ENCODE measurements around the gene ARHGEF12.

ARHGEF12 gene

GRCh38 chr11:120517390-120517761 is 181.2 kb downstream of the ARHGEF12 start:
- DNase-seq (ENCODE audit: low spot score) = no peak

GRCh38 chr11:120517801-120518291 is 181.6 kb downstream of the ARHGEF12 start:
- DNase-seq (ENCODE audit: low spot score) = no peak

GRCh38 chr11:120518356-120518755 is 182.1 kb downstream of the ARHGEF12 start:
- DNase-seq (ENCODE audit: low spot score) = no peak

- DNase-seq (ENCODE audit: low spot score) = no peak
Measured at GRCh38 chr11:120519474-120519873, 183.3 kb downstream of the ARHGEF12 start.

- DNase-seq (ENCODE audit: low spot score) = no peak
Measured at GRCh38 chr11:120520091-120520822, 184.0 kb downstream of the ARHGEF12 start.

- DNase-seq (ENCODE audit: low spot score) = no peak
Measured at GRCh38 chr11:120521176-120521575, 185.0 kb downstream of the ARHGEF12 start.

GRCh38 chr11:120522021-120522420 is 185.8 kb downstream of the ARHGEF12 start:
- DNase-seq (ENCODE audit: low spot score) = no peak

GRCh38 chr11:120522736-120523135 is 186.5 kb downstream of the ARHGEF12 start:
- peak; percentile 36 for DNase-seq (ENCODE audit: low spot score)

- no peak for DNase-seq (ENCODE audit: low spot score)
Measured at GRCh38 chr11:120523196-120523595, 187.0 kb downstream of the ARHGEF12 start.

- DNase-seq (ENCODE audit: low spot score) = no peak
Measured at GRCh38 chr11:120524536-120525085, 188.4 kb downstream of the ARHGEF12 start.

GRCh38 chr11:120525261-120526171 is 189.3 kb downstream of the ARHGEF12 start:
- DNase-seq (ENCODE audit: low spot score) = no peak

- no peak for DNase-seq (ENCODE audit: low spot score)
Measured at GRCh38 chr11:120526241-120526640, 190.0 kb downstream of the ARHGEF12 start.

GRCh38 chr11:120527111-120527761 is 191.0 kb downstream of the ARHGEF12 start:
- DNase-seq (ENCODE audit: low spot score) = peak; percentile 82

GRCh38 chr11:120528749-120529148 is 192.5 kb downstream of the ARHGEF12 start:
- DNase-seq (ENCODE audit: low spot score) = no peak

- DNase-seq (ENCODE audit: low spot score) = no peak
Measured at GRCh38 chr11:120529214-120529613, 193.0 kb downstream of the ARHGEF12 start.

GRCh38 chr11:120529911-120530310 is 193.7 kb downstream of the ARHGEF12 start:
- DNase-seq (ENCODE audit: low spot score) = no peak

GRCh38 chr11:120532082-120532831 is 196.0 kb downstream of the ARHGEF12 start:
- no peak for DNase-seq (ENCODE audit: low spot score)

- no peak for DNase-seq (ENCODE audit: low spot score)
Measured at GRCh38 chr11:120532832-120533196, 196.6 kb downstream of the ARHGEF12 start.

GRCh38 chr11:120536091-120536796 is 200.0 kb downstream of the ARHGEF12 start:
- DNase-seq (ENCODE audit: low spot score) = no peak

GRCh38 chr11:120536797-120537169 is 200.6 kb downstream of the ARHGEF12 start:
- no peak for DNase-seq (ENCODE audit: low spot score)

GRCh38 chr11:120537996-120538395 is 201.8 kb downstream of the ARHGEF12 start:
- DNase-seq (ENCODE audit: low spot score) = no peak

Measured in ecto neural progenitor cell (in vitro differentiated cells).